BLaER1 (cell line): ENCODE measurements around the gene PHACTR3.

Source experiments
- H3K27ac ChIP-seq: shearing (Covaris generic); formaldehyde crosslinking; 2 replicates; pipeline ENCODE4 v1.8.1; 2022
- H3K27me3 ChIP-seq: shearing (Covaris generic); formaldehyde crosslinking; 2 replicates; pipeline ENCODE4 v1.8.1; 2022
- H3K36me3 ChIP-seq: shearing (Covaris generic); formaldehyde crosslinking; 2 replicates; pipeline ENCODE4 v1.8.1; 2022
- H3K4me1 ChIP-seq: shearing (Covaris generic); formaldehyde crosslinking; 2 replicates; pipeline ENCODE4 v1.8.1; 2022
- H3K4me2 ChIP-seq: shearing (Covaris generic); formaldehyde crosslinking; 2 replicates; pipeline ENCODE4 v1.8.1; 2022
- H3K4me3 ChIP-seq: shearing (Covaris generic); formaldehyde crosslinking; 2 replicates; pipeline ENCODE4 v1.8.1; 2022
- H3K9ac ChIP-seq: shearing (Covaris generic); formaldehyde crosslinking; 2 replicates; pipeline ENCODE4 v1.8.1; 2022
- H3K9me3 ChIP-seq: shearing (Covaris generic); formaldehyde crosslinking; 2 replicates; pipeline ENCODE4 v1.8.1; 2022
- H4K20me1 ChIP-seq: shearing (Covaris generic); formaldehyde crosslinking; 2 replicates; pipeline ENCODE4 v1.8.1; 2022
- Cebpa-rat ChIP-seq: shearing (Covaris generic); IDR thresholded peaks from 2 replicates; pipeline ENCODE4 v1.8.1; 2022

Gene PHACTR3

DNA sequence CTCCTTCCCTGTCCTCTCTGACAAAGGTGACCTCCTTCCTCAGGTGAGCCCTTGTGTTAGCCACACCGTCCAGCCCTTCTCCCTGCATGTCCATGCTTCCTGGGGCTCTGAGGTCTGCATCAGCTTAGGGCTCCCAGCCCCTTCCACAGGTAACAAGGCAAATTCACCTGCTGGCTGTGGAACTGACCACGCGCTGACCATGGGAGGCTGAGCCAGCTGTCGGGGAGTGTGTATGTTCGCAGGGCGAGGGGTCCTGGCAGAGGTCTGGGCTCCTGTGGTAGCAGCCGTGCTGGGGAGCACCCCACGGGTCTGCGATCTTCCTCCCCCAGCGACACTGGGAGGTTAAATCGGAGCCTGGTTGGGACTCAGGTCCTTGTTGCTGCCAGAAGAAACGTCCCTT is 136.7 kb downstream of the PHACTR3 start:
- no peaks in the 10 kb centered on the region for H3K27me3 ChIP-seq
- peak overlapping the region; percentile 37; the same call in 1 of the 2 replicates for H3K9ac ChIP-seq
- peaks cover 100% of the 10 kb centered on the region for H3K4me1 ChIP-seq
- no peak overlapping the region for H3K4me3 ChIP-seq
- H3K27ac ChIP-seq = 0 out of 2 replicates have a peak overlapping the region, but pooled peaks have one; percentile 15
- H3K4me2 ChIP-seq = peak overlapping the region; percentile 89
- no peaks in the 10 kb centered on the region for H3K9me3 ChIP-seq
- peaks cover 100% of the 10 kb centered on the region for H3K36me3 ChIP-seq
- peaks cover 100% of the 10 kb centered on the region for H4K20me1 ChIP-seq
- TF ChIP-seq Cebpa-rat = no peak

DNA sequence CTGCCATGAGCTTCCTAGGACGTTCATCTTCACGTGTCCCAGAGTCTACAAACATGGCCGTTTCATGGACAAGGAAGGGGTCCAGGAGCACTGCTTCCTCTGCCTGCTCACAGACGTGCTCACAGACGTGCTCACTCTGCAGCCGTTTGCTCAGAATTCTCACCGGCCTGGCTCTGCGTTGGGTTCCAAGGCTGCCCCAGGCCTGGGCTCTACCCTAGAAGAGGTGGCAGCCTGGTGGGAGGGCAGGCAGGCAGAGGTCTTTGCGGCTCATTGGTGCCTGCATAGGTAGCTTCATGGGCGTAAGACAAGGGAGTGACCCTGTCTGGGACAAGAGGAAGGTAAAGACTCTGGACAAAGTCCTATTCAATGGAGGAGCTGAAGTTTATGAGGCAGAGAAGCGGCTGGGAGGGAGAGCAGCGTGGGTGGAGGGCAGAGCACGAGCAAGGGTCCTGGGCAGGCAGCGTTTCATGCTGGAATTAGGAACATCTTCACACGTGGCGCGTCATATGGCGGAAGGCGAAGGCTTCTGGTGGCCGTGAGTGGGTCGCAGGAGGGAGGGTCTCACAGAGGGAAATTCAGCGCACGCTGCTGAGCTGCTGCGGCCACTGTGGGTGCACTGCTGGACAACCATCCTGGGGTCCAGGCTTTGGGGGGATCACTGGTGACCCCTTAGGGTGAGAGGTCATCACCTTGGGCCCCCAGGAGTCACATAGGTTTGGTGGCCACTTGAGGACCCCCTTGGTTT is 138.2 kb downstream of the PHACTR3 start:
- Histone ChIP-seq H3K27me3 (no peaks in the 10 kb centered on the region), H4K20me1 (peaks cover 100% of the 10 kb centered on the region), H3K27ac (peak overlapping the region; percentile 60), H3K9me3 (no peaks in the 10 kb centered on the region), H3K4me2 (peak overlapping the region; percentile 89), H3K4me1 (peaks cover 100% of the 10 kb centered on the region), H3K9ac (peak overlapping the region; percentile 39; the same call in 1 of the 2 replicates), H3K4me3 (0 out of 2 replicates have a peak overlapping the region, but pooled peaks have one; percentile 1), H3K36me3 (peaks cover 100% of the 10 kb centered on the region)
- no peak for TF ChIP-seq Cebpa-rat

DNA sequence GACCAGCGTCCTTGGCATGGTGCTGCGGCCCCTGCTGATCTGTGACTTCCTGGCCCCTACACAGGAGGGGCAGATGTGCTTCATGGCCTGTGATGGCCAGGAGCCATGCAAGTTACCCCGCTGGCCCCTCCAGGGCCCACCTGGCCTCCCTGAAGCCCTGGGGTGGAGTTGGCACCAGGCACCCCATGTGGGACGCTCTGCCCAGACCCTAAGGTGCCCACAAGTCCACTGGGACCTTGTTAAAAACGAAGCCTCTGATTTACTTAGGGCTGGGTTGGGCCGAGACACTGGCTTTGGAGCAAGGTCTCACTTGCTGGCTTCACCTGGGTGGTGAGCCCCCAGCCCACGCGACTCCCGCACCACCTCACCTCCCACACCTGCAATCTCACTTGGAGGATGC is 139.0 kb downstream of the PHACTR3 start:
- 0 out of 2 replicates have a peak overlapping the region, but pooled peaks have one; percentile 1 for H3K4me3 ChIP-seq

GRCh38 chr20:59743767-59744485 is 139.6 kb downstream of the PHACTR3 start:
- peaks cover 100% of the 10 kb centered on the region for H4K20me1 ChIP-seq
- H3K9ac ChIP-seq = peak overlapping the region; percentile 39; the same call in 1 of the 2 replicates
- H3K9me3 ChIP-seq = no peaks in the 10 kb centered on the region
- H3K4me1 ChIP-seq = peaks cover 100% of the 10 kb centered on the region
- H3K4me3 ChIP-seq = no peak overlapping the region
- no peak for TF ChIP-seq Cebpa-rat
- H3K27me3 ChIP-seq = no peaks in the 10 kb centered on the region
- peak overlapping the region; percentile 89 for H3K4me2 ChIP-seq
- H3K36me3 ChIP-seq = peaks cover 100% of the 10 kb centered on the region
- peak overlapping the region; percentile 60 for H3K27ac ChIP-seq

More for the DNA sequence above, 139.0 kb downstream of the PHACTR3 start:
- Histone ChIP-seq H3K9me3 (no peaks in the 10 kb centered on the region), H3K9ac (peak overlapping the region; percentile 39; the same call in 1 of the 2 replicates), H3K36me3 (peaks cover 100% of the 10 kb centered on the region), H3K27ac (peak overlapping the region; percentile 60), H3K4me1 (peaks cover 100% of the 10 kb centered on the region), H4K20me1 (peaks cover 100% of the 10 kb centered on the region), H3K4me2 (peak overlapping the region; percentile 89), H3K27me3 (no peaks in the 10 kb centered on the region)
- TF ChIP-seq Cebpa-rat = no peak

DNA sequence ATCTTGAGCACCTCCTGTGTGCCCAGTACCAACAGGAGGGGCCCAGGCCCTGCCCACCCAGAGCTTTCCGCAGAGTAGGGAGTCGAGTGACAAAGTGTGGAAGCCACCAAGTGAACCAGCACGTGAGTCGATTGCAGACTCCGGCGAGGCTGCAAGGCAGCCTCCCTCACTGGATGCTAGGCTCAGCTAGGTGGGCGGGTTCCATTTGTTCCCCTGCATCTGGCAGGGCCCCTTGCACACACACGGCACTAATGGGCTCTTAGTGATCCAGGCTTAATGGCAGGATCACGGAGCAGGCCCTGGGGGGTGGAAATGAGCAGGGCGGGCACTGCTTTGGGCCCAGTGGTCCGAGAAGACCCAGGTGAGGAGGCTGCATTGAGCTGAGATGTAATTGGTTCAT is 140.4 kb downstream of the PHACTR3 start:
- Histone ChIP-seq H3K4me3 (no peak overlapping the region), H3K4me1 (peaks cover 100% of the 10 kb centered on the region), H3K9ac (no peak overlapping the region), H4K20me1 (peaks cover 100% of the 10 kb centered on the region), H3K36me3 (peaks cover 100% of the 10 kb centered on the region), H3K27ac (no peak overlapping the region), H3K4me2 (peak overlapping the region; percentile 89), H3K9me3 (no peaks in the 10 kb centered on the region), H3K27me3 (no peaks in the 10 kb centered on the region)
- TF ChIP-seq Cebpa-rat = no peak

DNA sequence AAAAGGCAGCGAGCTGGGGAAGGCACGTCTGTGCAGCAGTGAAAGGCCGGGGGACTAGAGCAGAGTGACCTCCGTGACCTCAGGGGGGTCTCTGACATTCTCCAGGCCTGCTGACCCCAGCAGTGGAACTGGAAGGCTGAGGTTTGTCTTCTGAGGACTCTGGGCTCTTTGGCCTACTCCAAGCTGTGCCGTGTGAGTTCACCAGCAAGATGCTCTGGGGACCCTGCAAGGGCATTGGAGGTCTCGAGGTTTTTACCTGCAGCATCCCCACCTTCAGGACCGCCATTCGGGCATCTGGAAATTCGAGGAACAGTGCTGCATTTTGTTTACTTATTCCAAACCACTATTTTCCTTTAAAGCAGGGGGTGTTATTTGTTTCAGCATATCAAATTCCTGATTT is 140.9 kb downstream of the PHACTR3 start:
- peaks cover 100% of the 10 kb centered on the region for H3K4me1 ChIP-seq
- TF ChIP-seq Cebpa-rat = no peak
- H3K9me3 ChIP-seq = no peaks in the 10 kb centered on the region
- no peak overlapping the region for H3K9ac ChIP-seq
- no peak overlapping the region for H3K4me3 ChIP-seq
- peaks cover 100% of the 10 kb centered on the region for H3K36me3 ChIP-seq
- peak overlapping the region; percentile 89 for H3K4me2 ChIP-seq
- H4K20me1 ChIP-seq = peaks cover 100% of the 10 kb centered on the region
- no peaks in the 10 kb centered on the region for H3K27me3 ChIP-seq
- H3K27ac ChIP-seq = no peak overlapping the region

DNA sequence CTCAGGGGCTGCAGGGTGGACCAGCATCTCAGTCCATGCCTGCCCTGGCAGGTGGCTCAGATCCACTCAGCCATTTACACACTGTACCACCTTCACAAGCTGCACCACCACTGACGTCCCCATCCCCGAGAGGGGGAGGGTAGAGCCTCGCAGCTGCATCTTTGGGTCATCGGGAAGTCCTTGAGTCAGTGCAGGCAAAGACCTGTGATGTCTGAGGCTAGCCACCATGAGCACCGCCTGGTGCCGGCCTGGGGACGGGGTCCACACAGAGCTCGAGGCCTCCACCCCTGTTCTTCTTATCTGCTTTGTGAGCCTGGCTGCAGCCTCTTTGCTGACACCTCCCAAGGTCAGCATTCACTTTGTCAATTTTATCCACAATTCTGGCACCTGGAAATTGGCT is 141.4 kb downstream of the PHACTR3 start:
- Histone ChIP-seq H3K4me1 (peaks cover 100% of the 10 kb centered on the region), H4K20me1 (peaks cover 100% of the 10 kb centered on the region), H3K9ac (no peak overlapping the region), H3K27ac (no peak overlapping the region), H3K4me2 (peak overlapping the region; percentile 89), H3K27me3 (no peaks in the 10 kb centered on the region), H3K36me3 (peaks cover 100% of the 10 kb centered on the region), H3K9me3 (no peaks in the 10 kb centered on the region), H3K4me3 (no peak overlapping the region)
- no peak for TF ChIP-seq Cebpa-rat

DNA sequence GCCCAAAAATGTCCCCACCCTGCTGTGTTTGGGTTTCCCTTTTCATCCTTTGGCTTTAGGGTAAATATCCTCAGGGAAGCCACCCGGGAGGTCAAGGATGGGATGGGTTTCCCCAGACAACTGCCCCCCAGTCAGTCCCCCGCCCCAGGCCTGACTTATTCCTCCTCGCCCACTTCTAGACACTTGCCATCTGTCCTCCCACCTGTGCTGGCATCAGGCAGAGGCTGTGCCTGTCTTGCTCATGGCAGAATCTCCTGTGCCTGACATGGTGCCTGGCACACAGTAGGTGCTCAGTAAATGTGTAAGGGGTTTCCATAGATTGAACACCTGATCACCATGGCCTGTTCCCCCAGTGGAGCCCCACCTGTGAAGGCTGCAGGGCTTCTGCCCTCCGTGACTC is 141.8 kb downstream of the PHACTR3 start:
- peaks cover 100% of the 10 kb centered on the region for H4K20me1 ChIP-seq
- no peak for TF ChIP-seq Cebpa-rat

DNA sequence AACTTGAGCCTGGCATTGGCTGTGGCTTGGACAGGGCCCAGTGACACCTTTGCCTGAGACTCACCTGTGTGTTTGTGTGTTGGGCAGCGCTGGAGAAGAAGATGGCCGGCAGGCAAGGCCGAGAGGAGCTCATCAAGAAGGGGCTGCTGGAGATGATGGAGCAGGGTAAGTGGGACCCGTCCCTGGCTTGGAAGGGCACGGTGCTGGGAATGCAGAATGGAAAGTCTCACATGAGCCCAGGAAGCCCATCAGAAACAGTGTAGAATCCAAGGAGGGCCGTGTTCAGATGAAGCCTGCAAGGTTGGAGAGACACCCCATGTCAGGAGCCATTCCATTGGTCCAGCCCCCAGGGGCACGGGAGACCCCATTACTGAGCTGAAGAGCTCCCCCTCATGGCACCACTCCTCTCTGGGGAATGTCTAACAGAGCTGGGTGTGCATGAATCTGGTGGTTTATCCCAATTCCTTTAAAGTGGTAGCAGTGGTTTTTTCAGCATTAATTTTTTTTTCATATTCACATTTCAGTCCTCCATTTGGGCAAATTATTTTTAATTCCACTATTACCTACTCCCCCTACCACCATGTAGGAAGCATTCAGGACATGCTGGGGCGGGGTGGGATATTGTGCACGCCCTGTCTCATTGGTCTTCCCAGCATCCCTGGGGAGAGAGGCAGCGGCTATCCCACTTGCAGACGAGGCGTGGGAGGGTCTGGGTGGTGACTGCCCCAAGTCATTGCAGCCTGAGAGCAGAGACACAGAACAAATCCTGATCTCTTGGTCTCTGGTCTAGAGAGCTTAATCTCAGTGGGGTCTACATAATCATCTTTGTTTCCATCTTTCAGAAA is 143.6 kb downstream of the PHACTR3 start:
- Histone ChIP-seq H4K20me1 (peaks cover 100% of the 10 kb centered on the region), H3K4me1 (peaks cover 100% of the 10 kb centered on the region), H3K27me3 (no peaks in the 10 kb centered on the region), H3K4me2 (peak overlapping the region; percentile 89), H3K9ac (no peak overlapping the region), H3K4me3 (no peak overlapping the region), H3K9me3 (no peaks in the 10 kb centered on the region), H3K27ac (no peak overlapping the region), H3K36me3 (peaks cover 91% of the 10 kb centered on the region)
- no peak for TF ChIP-seq Cebpa-rat

More for the DNA sequence above, 141.8 kb downstream of the PHACTR3 start:
- Histone ChIP-seq H3K27ac (no peak overlapping the region; the same call in 1 of the 2 replicates), H3K27me3 (no peaks in the 10 kb centered on the region), H3K4me2 (peak overlapping the region; percentile 89), H3K4me3 (no peak overlapping the region), H3K9ac (no peak overlapping the region), H3K4me1 (peaks cover 100% of the 10 kb centered on the region), H3K9me3 (no peaks in the 10 kb centered on the region), H3K36me3 (peaks cover 100% of the 10 kb centered on the region)
